BJ (cell line): ENCODE data around the gene SYNGR4. TPM values are rescaled to one million over a fixed set of nuclear protein-coding genes. Genes with fewer than 3 reads are reported as not detected.
A peak's percentile ranks its signal among the peaks of the same experiment; 100 is the strongest.
"Not testable (repeated sequence)": the region's sequence is repeated elsewhere in the genome, so short reads cannot be mapped to it uniquely, and the experiment has no call there.

Source experiments
- CTCF ChIA-PET: fragments of 350-600 bp; formaldehyde crosslinking; extraction: SDS; loops from one replicate; lab custom pipeline; 2021; ENCODE audit warnings: antibody characterized with exemption, inconsistent platforms; lab: Yijun Ruan, JAX
- POLR2A ChIA-PET: fragments of 300-600 bp; sonication (Branson Sonifier 250); formaldehyde crosslinking; extraction: SDS; loops from one replicate; lab custom pipeline; 2021; ENCODE audit warnings: antibody characterized with exemption; lab: Charles Lee
- DNase-seq: peaks from one replicate; pipeline ENCODE4 v3.0.0-alpha.2; 2011; ENCODE audit warnings: low read depth
- H3K27me3 ChIP-seq: 2 replicates; pipeline ENCODE4 v1.6.0; 2011; ENCODE audit warnings: low read length; ENCODE audit not compliant: control insufficient read depth, insufficient read depth
- H3K36me3 ChIP-seq: 2 replicates; pipeline ENCODE4 v1.5.1; 2011; ENCODE audit warnings: low read length; ENCODE audit not compliant: control insufficient read depth, insufficient read depth
- H3K4me3 ChIP-seq: 2 replicates; pipeline ENCODE4 v1.5.1; 2011; ENCODE audit warnings: low read depth, mild to moderate bottlenecking, control low read depth, low read length
- CTCF ChIP-seq: IDR thresholded peaks from 2 replicates; pipeline ENCODE4 v1.5.1; 2011; ENCODE audit warnings: low read depth, mild to moderate bottlenecking, control low read depth, inconsistent platforms, low read length, moderate library complexity; ENCODE audit not compliant: insufficient read depth
- polyA minus RNA-seq: library from RNA; depleted of rRNA, polyadenylated mRNA; stranded (reverse); fragments of >200 nt; gene quantifications from 2 replicates; pipeline ENCODE4 v1.2.3, GENCODE V29; 2011; rRNA and poly(A)+ RNA removed
- polyA plus RNA-seq: library from polyadenylated mRNA; depleted of rRNA; stranded (reverse); fragments of >200 nt; gene quantifications from 2 replicates; pipeline ENCODE4 v1.2.3, GENCODE V29; 2011; rRNA removed

Gene SYNGR4
- polyA plus RNA-seq (not detected in 2 replicates), polyA minus RNA-seq (not detected in 2 replicates)

- ChIA-PET CTCF (interaction anchor here (0.8 to 1.7 kb wide), 5 partner anchors 13 to 44 kb away, joined by 4 to 10 read pairs (median 5); partner anchors contain the start of genes GRIN2D and KDELR1), POLR2A (interaction anchor here (1.4 kb wide), 1 partner anchor 42 kb away, joined by 6 read pairs; a partner anchor contains a TSS)
- TF ChIP-seq CTCF = no peak
- H3K36me3 ChIP-seq = no peaks in the 10 kb centered on the region
- peak within 1 kb of the TSS; percentile 52 for H3K4me3 ChIP-seq
- DNase-seq = peak; percentile 100
- H3K27me3 ChIP-seq = no peaks in the 10 kb centered on the region
These were observed at the start of gene SYNGR4, which contains the start of gene TMEM143 for GRCh38 chr19:48363810-48364597. TSS of gene SYNGR4 (plus strand) at chr19:48364367. CDS start at chr19:48365843, 1,476 bp downstream. TSS of gene TMEM143 (minus strand) at chr19:48363940. CDS start at chr19:48363920, 20 bp downstream.

GRCh38 chr19:48315712-48316111 lies 48.5 kb upstream of the SYNGR4 start:
- no peak for TF ChIP-seq CTCF
- Histone ChIP-seq H3K36me3 (no peaks in the 10 kb centered on the region), H3K4me3 (no peak overlapping the region), H3K27me3 (no peaks in the 10 kb centered on the region)
- DNase-seq = no peak
- POLR2A ChIA-PET = no interaction called here
- CTCF ChIA-PET = interaction anchor here (1.9 kb wide), 1 partner anchor 55 kb away, joined by 8 read pairs; no protein-coding TSS in a partner anchor

GRCh38 chr19:48317708-48317960 lies 46.5 kb upstream of the SYNGR4 start:
- CTCF ChIA-PET = interaction anchor here (0.9 to 9.9 kb wide), 7 partner anchors 9 to 269 kb away, joined by 3 to 153 read pairs (median 4); no protein-coding TSS in a partner anchor
- POLR2A ChIA-PET, DNase-seq, H3K36me3 ChIP-seq, H3K27me3 ChIP-seq, H3K4me3 ChIP-seq: not testable (repeated sequence)

- CTCF ChIA-PET = interaction anchor here (0.6 to 9.9 kb wide), 11 partner anchors 9 to 266 kb away, joined by 3 to 153 read pairs (median 4); partner anchors contain the start of gene KDELR1
- no peak for TF ChIP-seq CTCF
- H3K36me3 ChIP-seq = no peaks in the 10 kb centered on the region
- H3K27me3 ChIP-seq = no peaks in the 10 kb centered on the region
- POLR2A ChIA-PET = no interaction called here
- no peak for DNase-seq
- no peak overlapping the region for H3K4me3 ChIP-seq
These were observed 45.7 kb upstream of the SYNGR4 start for GRCh38 chr19:48318286-48318987.

GRCh38 chr19:48319647-48320541 lies 44.3 kb upstream of the SYNGR4 start:
- DNase-seq = no peak
- H3K36me3 ChIP-seq = no peaks in the 10 kb centered on the region
- H3K27me3 ChIP-seq = no peaks in the 10 kb centered on the region
- no peak overlapping the region for H3K4me3 ChIP-seq
- TF ChIP-seq CTCF = peak; percentile 91
- ChIA-PET POLR2A (no interaction called here), CTCF (interaction anchor here (0.6 to 9.9 kb wide), 14 partner anchors 11 to 265 kb away, joined by 3 to 153 read pairs (median 4); partner anchors contain the start of genes KDELR1, SYNGR4 and TMEM143)
